Ovary (tissue), 9 donors: ENCODE measurements around the gene RNGTT. TPM values are rescaled to one million over a fixed set of nuclear protein-coding genes. Genes with fewer than 3 reads are reported as not detected.

Experiments used
- DNase-seq, 5 donors: peaks; one replicate each; pipeline ENCODE4 v3.0.0-alpha.2; 2019 to 2020
- H3K27ac ChIP-seq, 2 donors: fragments of 200-600 bp; one replicate each; pipeline versions ENCODE4 v1.5.1 to v1.8.0; 2019 to 2022
- H3K27me3 ChIP-seq: fragments of 200-600 bp; one replicate; pipeline ENCODE4 v1.8.0; 2022
- H3K36me3 ChIP-seq: fragments of 200-600 bp; sonication (generic); one replicate; pipeline ENCODE4 v1.5.1; 2019
- H3K4me1 ChIP-seq: one replicate; pipeline ENCODE4 v1.8.1; 2013; ENCODE audit warnings: mild to moderate bottlenecking, moderate library complexity; ENCODE audit not compliant: insufficient read depth
- H3K4me3 ChIP-seq: fragments of 200-600 bp; sonication (generic); one replicate; pipeline ENCODE4 v1.5.1; 2017
- H3K9me3 ChIP-seq, 2 donors: fragments of 200-600 bp in 1 of 2; sonication (generic) in 1 of 2; one replicate each; pipeline versions ENCODE4 v1.5.1 to v1.8.1; 2013 to 2019; ENCODE audit warnings: mild to moderate bottlenecking in 1 of 2, moderate library complexity in 1 of 2
- EP300 ChIP-seq: sonication (generic); formaldehyde crosslinking; IDR thresholded peaks from one replicate; pipeline ENCODE4 v1.6.1; 2017; ENCODE audit warnings: antibody characterized with exemption
- POLR2A ChIP-seq: fragments of 450-650 bp; IDR thresholded peaks from one replicate; pipeline ENCODE4 v1.6.1; 2017; ENCODE audit warnings: antibody characterized with exemption, mild to moderate bottlenecking, moderate library complexity
- WGBS, 3 donors: extraction: QIAGEN DNeasy Blood & Tissue Kit in 1 of 3; methylation state at CpG; one replicate each; pipeline versions ENCODE4 v1.1.5 to v1.1.7; 2013 to 2017; 5-methylcytosine and 5-hydroxymethylcytosine counted together
- intact Hi-C, 4 donors: fragments of 100-400 bp; cut with DNase I; formaldehyde crosslinking; loops; one replicate each; pipeline versions ENCODE4 v1.11.0 to v1.15.1; 2022 to 2023
- polyA plus RNA-seq, 2 donors: library from polyadenylated mRNA; stranded (reverse); fragments of 200-250 nt in 1 of 2; fragments of 350-450 nt in 1 of 2; fragmentation: Illumina TruSeq in 1 of 2; extraction: RNeasy Lipid Tissue Mini Kit (QIAGEN cat#74804) in 1 of 2; gene quantifications; one replicate each; pipeline ENCODE4 v1.2.3, GENCODE V29; 2013 to 2014
- total RNA-seq, 7 donors: library from RNA; depleted of rRNA in 2 of 7; stranded (reverse); fragments of >200 nt in 2 of 7; fragmentation: NEBNext Ultra II Directional in 3 of 7; extraction: Animal tissue kit (Norgen Biotek cat#: 25700) in 3 of 7; gene quantifications; one replicate each; pipeline versions ENCODE4 v1.1.0 to v1.2.4, GENCODE V29; 2016 to 2023
- TF ChIP-seq, protein P1 (sequence below), 3 donors: fragments of 450-650 bp in 2 of 3; fragments of 200-600 bp in 1 of 3; IDR thresholded peaks; one replicate each; pipeline versions ENCODE4 v1.5.1 to v1.8.0; 2016 to 2022; ENCODE audit warnings: antibody characterized with exemption in 3 of 3, mild to moderate bottlenecking in 1 of 3
- donor health status: DM: no; HTN: no; CAD: no; lungs with moderate emphysema.
- donor health status: DM: no; HTN: no; CAD: no.
- donor health status: Bipolar disorder and iron deficiency.
- donor health status: DM: yes; HTN: yes; CAD: no.
- donor health status: DM: no; HTN: no; CAD: no.
- donor health status: DM: yes; HTN: yes; CAD: no.

RNGTT gene
- total and polyA plus RNA-seq, 9 donors, result 3.9 to 17.9 (median 10.5) TPM

DNA sequence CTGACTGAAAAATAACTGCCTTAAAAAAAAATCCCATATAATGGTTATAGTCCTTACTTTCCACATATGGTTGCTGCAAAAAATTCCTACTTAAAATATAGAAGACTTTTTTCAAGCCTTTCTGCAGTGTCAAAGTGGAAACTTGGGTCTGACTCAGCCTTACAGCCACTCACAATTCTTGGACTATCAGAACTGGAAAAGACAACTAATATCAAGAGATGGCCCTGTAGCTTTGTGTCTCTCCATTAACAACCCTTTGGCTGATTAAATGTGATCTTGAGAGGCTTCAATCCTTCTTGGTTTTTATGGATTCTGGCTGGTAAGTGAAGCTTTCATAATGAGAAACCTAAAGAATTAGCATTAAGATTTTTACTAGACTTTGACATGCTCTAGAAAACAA, 307.8 kb downstream of the RNGTT start:
- H3K4me1 ChIP-seq, result no peaks in the 10 kb centered on the region
- no peaks in the 10 kb centered on the region for H3K36me3 ChIP-seq
- H3K27me3 ChIP-seq, result no peaks in the 10 kb centered on the region
- intact Hi-C loops, result no loop called here
- H3K9me3 ChIP-seq, result no peaks in the 10 kb centered on the region
- DNase-seq, result no peak
- no peak overlapping the region for H3K4me3 ChIP-seq
- TF ChIP-seq, protein P1, sequence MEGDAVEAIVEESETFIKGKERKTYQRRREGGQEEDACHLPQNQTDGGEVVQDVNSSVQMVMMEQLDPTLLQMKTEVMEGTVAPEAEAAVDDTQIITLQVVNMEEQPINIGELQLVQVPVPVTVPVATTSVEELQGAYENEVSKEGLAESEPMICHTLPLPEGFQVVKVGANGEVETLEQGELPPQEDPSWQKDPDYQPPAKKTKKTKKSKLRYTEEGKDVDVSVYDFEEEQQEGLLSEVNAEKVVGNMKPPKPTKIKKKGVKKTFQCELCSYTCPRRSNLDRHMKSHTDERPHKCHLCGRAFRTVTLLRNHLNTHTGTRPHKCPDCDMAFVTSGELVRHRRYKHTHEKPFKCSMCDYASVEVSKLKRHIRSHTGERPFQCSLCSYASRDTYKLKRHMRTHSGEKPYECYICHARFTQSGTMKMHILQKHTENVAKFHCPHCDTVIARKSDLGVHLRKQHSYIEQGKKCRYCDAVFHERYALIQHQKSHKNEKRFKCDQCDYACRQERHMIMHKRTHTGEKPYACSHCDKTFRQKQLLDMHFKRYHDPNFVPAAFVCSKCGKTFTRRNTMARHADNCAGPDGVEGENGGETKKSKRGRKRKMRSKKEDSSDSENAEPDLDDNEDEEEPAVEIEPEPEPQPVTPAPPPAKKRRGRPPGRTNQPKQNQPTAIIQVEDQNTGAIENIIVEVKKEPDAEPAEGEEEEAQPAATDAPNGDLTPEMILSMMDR (IDR thresholded peaks at IDR 0.05), result no peak
- TF ChIP-seq EP300 (no peak), POLR2A (no peak)
- H3K27ac ChIP-seq, result no peak overlapping the region

DNA sequence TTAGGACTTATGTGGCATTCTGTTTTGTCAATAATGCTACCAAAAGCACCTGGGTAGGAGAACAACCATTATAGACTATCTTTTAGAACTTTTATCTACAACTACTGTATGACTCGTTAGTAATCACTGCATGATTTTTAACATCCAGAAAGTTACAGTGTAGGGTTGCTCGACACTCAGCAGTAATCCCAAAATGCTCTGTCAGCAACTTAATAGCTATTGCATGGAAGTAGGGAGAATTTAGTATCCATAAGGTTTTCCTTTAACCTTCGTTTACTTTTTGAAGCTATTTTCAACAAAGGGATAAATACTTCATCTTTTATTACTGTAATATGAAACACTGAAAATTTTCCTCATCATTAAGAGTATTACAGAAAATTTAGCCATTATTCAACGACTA, 309.5 kb downstream of the RNGTT start:
- 71 to 76% (median 71%) methylated on average over 4 of the region's 4 CpGs for WGBS, 3 donors
- intact Hi-C loops, result no loop called here
- H3K36me3 ChIP-seq, result no peaks in the 10 kb centered on the region
- no peak for TF ChIP-seq POLR2A
- TF ChIP-seq EP300, result no peak
- TF ChIP-seq, protein P1 (IDR thresholded peaks at IDR 0.05), result no peak
- no peak overlapping the region for H3K4me3 ChIP-seq
- H3K9me3 ChIP-seq, result no peaks in the 10 kb centered on the region
- H3K27ac ChIP-seq, result no peak overlapping the region
- DNase-seq, result no peak
- no peaks in the 10 kb centered on the region for H3K4me1 ChIP-seq
- no peaks in the 10 kb centered on the region for H3K27me3 ChIP-seq

DNA sequence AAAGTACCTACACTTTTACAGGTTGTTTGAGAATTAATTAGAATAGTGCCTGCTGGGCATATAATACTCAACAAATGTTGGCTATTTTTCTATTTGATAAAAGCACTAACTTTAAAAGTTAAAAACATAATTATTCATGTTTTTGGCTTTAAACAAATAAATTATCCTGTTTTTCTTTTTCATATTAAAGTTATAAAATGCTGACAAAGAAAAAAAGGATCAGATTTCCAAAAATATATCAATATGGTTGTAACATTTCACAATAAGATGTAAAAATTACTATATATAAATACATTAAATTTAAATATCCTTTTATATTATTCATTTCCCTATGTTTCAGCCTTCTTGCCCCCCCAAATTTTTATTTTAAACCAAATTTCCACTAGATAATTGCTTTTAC, 312.0 kb downstream of the RNGTT start:
- no peaks in the 10 kb centered on the region for H3K9me3 ChIP-seq
- no peaks in the 10 kb centered on the region for H3K27me3 ChIP-seq
- H3K4me3 ChIP-seq, result no peak overlapping the region
- TF ChIP-seq, protein P1 (IDR thresholded peaks at IDR 0.05), result no peak
- no peaks in the 10 kb centered on the region for H3K36me3 ChIP-seq
- no peak for DNase-seq
- no peak overlapping the region for H3K27ac ChIP-seq
- intact Hi-C loops, result no loop called here
- no peaks in the 10 kb centered on the region for H3K4me1 ChIP-seq

DNA sequence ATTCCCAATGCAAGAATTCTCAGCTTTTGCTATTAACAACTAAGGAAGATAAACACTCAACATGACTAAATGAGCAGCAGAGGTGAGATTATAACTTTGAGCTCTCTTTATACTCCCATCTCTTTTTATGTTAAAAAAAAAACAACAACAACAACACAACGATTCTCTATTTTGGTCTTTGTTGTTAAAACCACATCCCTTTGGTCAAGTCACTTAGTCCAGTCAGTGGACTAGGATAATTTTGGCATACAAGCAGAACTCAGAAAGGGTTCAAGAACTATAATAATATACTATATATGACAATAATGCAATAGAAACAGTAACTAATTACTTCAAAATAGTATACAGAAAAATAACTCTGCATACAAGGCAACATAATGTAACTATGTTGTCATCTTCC, 312.4 kb downstream of the RNGTT start:
- no peaks in the 10 kb centered on the region for H3K36me3 ChIP-seq
- no peaks in the 10 kb centered on the region for H3K9me3 ChIP-seq
- no peaks in the 10 kb centered on the region for H3K27me3 ChIP-seq
- H3K4me3 ChIP-seq, result no peak overlapping the region
- DNase-seq, result no peak
- H3K27ac ChIP-seq, result no peak overlapping the region
- H3K4me1 ChIP-seq, result no peaks in the 10 kb centered on the region
- WGBS, 3 donors, result 27 to 49% (median 41%) methylated on average over 1 of the region's 1 CpG
- no peak for TF ChIP-seq EP300
- TF ChIP-seq POLR2A, result no peak
- TF ChIP-seq, protein P1 (IDR thresholded peaks at IDR 0.05), result no peak
- intact Hi-C loops, result no loop called here
